Subcutaneous adipose tissue (tissue), 4 donors: Measurements from ENCODE around the gene PRR13. TPM values are rescaled to one million over a fixed set of nuclear protein-coding genes. Genes with fewer than 3 reads are reported as not detected.

Source experiments
- CTCF ChIP-seq: fragments of 450-650 bp; IDR thresholded peaks from one replicate; pipeline ENCODE4 v1.5.1; 2016; ENCODE audit warnings: low read depth, mild to moderate bottlenecking, control low read depth, antibody characterized with exemption, moderate library complexity
- total RNA-seq, 4 donors: library from RNA; depleted of rRNA; stranded (reverse); fragments of >200 nt; gene quantifications; one replicate each; pipeline ENCODE4 v1.1.0, GENCODE V29; 2016

Gene PRR13
- total RNA-seq, 4 donors from 2014 or later, result 57.7 to 83.1 (median 71.0) TPM

GRCh38 chr12:53465679-53466078 lies 24.1 kb downstream of the PRR13 start:
- TF ChIP-seq CTCF, result no peak

GRCh38 chr12:53466640-53467039 lies 25.1 kb downstream of the PRR13 start:
- no peak for TF ChIP-seq CTCF

GRCh38 chr12:53467082-53467481 lies 25.5 kb downstream of the PRR13 start:
- TF ChIP-seq CTCF, result no peak

- TF ChIP-seq CTCF, result no peak
Measured at GRCh38 chr12:53467880-53468279, 26.3 kb downstream of the PRR13 start.

- no peak for TF ChIP-seq CTCF
Measured at GRCh38 chr12:53468282-53468681, 26.7 kb downstream of the PRR13 start.

- TF ChIP-seq CTCF, result no peak
Measured at GRCh38 chr12:53472056-53472582, 30.6 kb downstream of the PRR13 start.

GRCh38 chr12:53474077-53474476 lies 32.5 kb downstream of the PRR13 start:
- no peak for TF ChIP-seq CTCF
